CD4-positive, alpha-beta T cell (primary cell): ENCODE results near the gene HDAC7. TPM values are rescaled to one million over a fixed set of nuclear protein-coding genes. Genes with fewer than 3 reads are reported as not detected.

Source experiments
- ATAC-seq: fragments of 200-7000 bp; cut with Tn5 transposase; one replicate; pipeline ENCODE4 v1.10.0; 2022; ENCODE audit warnings: mild to moderate bottlenecking; ENCODE audit not compliant: poor library complexity
- CTCF ChIA-PET: fragments of 350-600 bp; sonication (Branson Sonifier 250); formaldehyde crosslinking; loops from one replicate; lab custom pipeline; 2021; ENCODE audit warnings: antibody characterized with exemption, inconsistent platforms; lab: Charles Lee
- POLR2A ChIA-PET: fragments of 350-600 bp; sonication (Branson Sonifier 250); formaldehyde crosslinking; loops from one replicate; lab custom pipeline; 2021; ENCODE audit warnings: antibody characterized with exemption, inconsistent platforms; lab: Charles Lee
- DNase-seq, 14 experiments: peaks; one replicate each; pipeline ENCODE4 v3.0.0-alpha.2; 2013 to 2020; ENCODE audit warnings: mixed read lengths in 2 of 14
- H3K27ac ChIP-seq, 2 donors: one replicate each; pipeline versions ENCODE4 v1.5.1 to v1.7.0; 2013; ENCODE audit warnings: low read length in 2 of 2, low read depth in 1 of 2, mild to moderate bottlenecking in 1 of 2
- H3K27me3 ChIP-seq, 2 experiments: 1 replicate in 1 of 2; 2 replicates in 1 of 2; pipeline versions ENCODE4 v1.6.1 to v1.7.0; 2013; ENCODE audit warnings: low read length in 2 of 2, control low read depth in 1 of 2, mild to moderate bottlenecking in 1 of 2, moderate library complexity in 1 of 2; ENCODE audit not compliant: insufficient read depth in 2 of 2, control insufficient read depth in 1 of 2
- H3K36me3 ChIP-seq: one replicate; pipeline ENCODE4 v1.6.1; 2013; ENCODE audit warnings: low read length, control low read depth; ENCODE audit not compliant: insufficient read depth
- H3K4me1 ChIP-seq: one replicate; pipeline ENCODE4 v1.6.1; 2013; ENCODE audit warnings: low read length, control low read depth; ENCODE audit not compliant: insufficient read depth
- H3K4me3 ChIP-seq: one replicate; pipeline ENCODE4 v1.5.1; 2013; ENCODE audit warnings: mild to moderate bottlenecking, low read length, moderate library complexity
- H3K9me3 ChIP-seq, 2 experiments: 1 replicate in 1 of 2; 2 replicates in 1 of 2; pipeline versions ENCODE4 v1.6.1 to v1.7.0; 2013; ENCODE audit warnings: low read length in 2 of 2, mild to moderate bottlenecking in 2 of 2, control low read depth in 1 of 2, moderate library complexity in 1 of 2; ENCODE audit not compliant: control insufficient read depth in 1 of 2, insufficient read depth in 1 of 2
- H3K27ac Mint-ChIP-seq: one replicate; pipeline ENCODE4 v1.8.0; 2020; ENCODE audit warnings: mixed read lengths
- H3K27me3 Mint-ChIP-seq: one replicate; pipeline ENCODE4 v1.8.0; 2021; ENCODE audit warnings: mixed read lengths
- H3K36me3 Mint-ChIP-seq: one replicate; pipeline ENCODE4 v1.8.0; 2021; ENCODE audit warnings: low read depth, mixed read lengths
- H3K4me1 Mint-ChIP-seq: one replicate; pipeline ENCODE4 v1.8.0; 2021; ENCODE audit warnings: low read depth, mixed read lengths
- H3K4me3 Mint-ChIP-seq: one replicate; pipeline ENCODE4 v1.8.0; 2020; ENCODE audit warnings: mild to moderate bottlenecking, mixed read lengths
- H3K9me3 Mint-ChIP-seq: one replicate; pipeline ENCODE4 v1.8.0; 2020; ENCODE audit warnings: mixed read lengths
- intact Hi-C, 2 experiments: fragments of 100-400 bp; cut with DNase I in 1 of 2; cut with micrococcal nuclease in 1 of 2; formaldehyde crosslinking; loops; one replicate each; pipeline versions ENCODE4 v1.15.1 to v1.9.0; 2023 to 2025; cut with DNase I, micrococcal nuclease
- total RNA-seq, 174 experiments: library from RNA in 2 of 174; stranded (reverse) in 2 of 174; gene quantifications; one replicate each; pipeline ENCODE4 v1.2.3 and lab custom pipeline; 2021 to 2026
- TF ChIP-seq, protein P1 (sequence below): fragments of 200-600 bp; IDR thresholded peaks from one replicate; pipeline ENCODE4 v1.8.0; 2022; ENCODE audit warnings: antibody characterized with exemption, mild to moderate bottlenecking

HDAC7 gene
- total RNA-seq, 2 experiments from 2014 or later = 116 to 122 TPM

DNA sequence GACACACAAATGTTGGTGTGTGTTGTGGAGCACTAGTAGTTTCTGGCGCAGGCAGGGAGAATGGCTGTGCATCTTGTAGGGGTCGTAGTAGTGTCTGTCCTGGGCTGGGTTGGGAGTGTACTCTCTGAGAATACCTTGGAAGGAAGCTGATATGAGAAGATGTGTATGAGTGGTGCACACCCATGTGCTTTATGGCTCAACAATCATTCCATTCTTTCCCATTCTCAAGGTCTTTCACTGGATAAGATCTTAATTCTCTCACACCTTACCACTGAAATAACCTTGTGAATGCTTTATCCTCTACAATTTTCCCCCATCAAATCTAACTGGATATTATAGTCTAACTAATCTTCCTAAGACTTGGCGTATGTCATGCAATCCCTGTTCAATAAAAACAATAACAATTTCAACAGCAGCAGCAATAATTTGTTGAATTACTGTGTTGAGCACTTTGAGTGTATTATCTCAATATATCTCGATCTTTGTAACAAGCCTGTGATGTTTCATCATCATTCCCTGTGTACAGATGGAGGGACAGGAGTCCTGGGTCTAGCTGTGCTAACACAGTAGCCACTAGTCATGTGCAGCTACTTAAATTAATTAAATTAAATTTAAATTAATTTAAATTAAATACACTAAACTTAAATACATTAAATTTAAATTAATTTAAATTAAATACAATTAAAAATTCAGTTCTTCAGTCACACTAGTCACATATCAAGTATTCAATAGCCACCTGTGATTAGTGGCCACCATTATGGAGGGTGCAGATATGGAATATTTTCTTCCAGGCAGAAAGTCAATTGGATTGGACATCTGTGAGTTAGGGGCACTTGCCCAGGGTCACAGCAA lies 50.2 kb downstream of the HDAC7 start:
- ChIA-PET POLR2A (interaction anchor here (1.7 kb wide), 1 partner anchor 28 kb away, joined by 4 read pairs; no protein-coding TSS in a partner anchor), CTCF (interaction anchor here (1.4 to 9.5 kb wide), 5 partner anchors 9 to 69 kb away, joined by 3 to 157 read pairs (median 5); no protein-coding TSS in a partner anchor)
- H3K4me1 ChIP-seq = peaks cover 24% of the 10 kb centered on the region
- Mint-ChIP-seq H3K9me3 (no peaks in the 10 kb centered on the region), H3K27ac (no peak overlapping the region), H3K4me3 (no peak overlapping the region), H3K4me1 (peaks cover 33% of the 10 kb centered on the region), H3K36me3 (no peaks in the 10 kb centered on the region), H3K27me3 (no peaks in the 10 kb centered on the region)
- ATAC-seq = no peak
- no peak for DNase-seq
- no peak overlapping the region for H3K27ac ChIP-seq
- intact Hi-C loops = loop anchor here in 1 of 2 experiments (5.0 kb wide), 1 partner anchor 117 kb away; no protein-coding TSS in a partner anchor
- TF ChIP-seq, protein P1, sequence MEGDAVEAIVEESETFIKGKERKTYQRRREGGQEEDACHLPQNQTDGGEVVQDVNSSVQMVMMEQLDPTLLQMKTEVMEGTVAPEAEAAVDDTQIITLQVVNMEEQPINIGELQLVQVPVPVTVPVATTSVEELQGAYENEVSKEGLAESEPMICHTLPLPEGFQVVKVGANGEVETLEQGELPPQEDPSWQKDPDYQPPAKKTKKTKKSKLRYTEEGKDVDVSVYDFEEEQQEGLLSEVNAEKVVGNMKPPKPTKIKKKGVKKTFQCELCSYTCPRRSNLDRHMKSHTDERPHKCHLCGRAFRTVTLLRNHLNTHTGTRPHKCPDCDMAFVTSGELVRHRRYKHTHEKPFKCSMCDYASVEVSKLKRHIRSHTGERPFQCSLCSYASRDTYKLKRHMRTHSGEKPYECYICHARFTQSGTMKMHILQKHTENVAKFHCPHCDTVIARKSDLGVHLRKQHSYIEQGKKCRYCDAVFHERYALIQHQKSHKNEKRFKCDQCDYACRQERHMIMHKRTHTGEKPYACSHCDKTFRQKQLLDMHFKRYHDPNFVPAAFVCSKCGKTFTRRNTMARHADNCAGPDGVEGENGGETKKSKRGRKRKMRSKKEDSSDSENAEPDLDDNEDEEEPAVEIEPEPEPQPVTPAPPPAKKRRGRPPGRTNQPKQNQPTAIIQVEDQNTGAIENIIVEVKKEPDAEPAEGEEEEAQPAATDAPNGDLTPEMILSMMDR = no peak
- H3K4me3 ChIP-seq = no peak overlapping the region
- H3K27me3 ChIP-seq = no peaks in the 10 kb centered on the region
- H3K36me3 ChIP-seq = no peaks in the 10 kb centered on the region
- H3K9me3 ChIP-seq = no peaks in the 10 kb centered on the region

DNA sequence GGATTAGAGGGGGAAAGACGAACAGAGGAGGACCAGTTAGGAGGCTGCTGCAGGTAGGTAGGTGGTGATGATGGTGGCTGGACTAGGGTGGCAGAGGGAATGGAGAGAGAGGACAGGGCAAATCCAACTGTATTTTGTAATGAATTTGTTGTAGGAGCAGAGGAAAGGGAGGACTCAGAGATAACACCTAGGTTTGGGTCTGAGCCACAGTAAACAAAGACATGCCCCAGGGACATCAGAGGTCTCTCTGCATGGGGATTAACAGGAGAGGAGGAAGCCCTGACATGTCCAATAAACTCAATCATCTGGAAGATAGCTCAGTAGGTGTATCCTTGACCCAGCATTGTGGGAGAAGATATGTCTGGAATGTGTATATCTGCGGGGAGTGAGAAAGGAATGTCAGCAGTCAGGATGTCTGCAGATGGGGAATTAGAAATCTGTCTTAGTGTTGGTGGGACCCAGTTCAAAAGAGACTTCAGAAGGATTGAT lies 51.3 kb downstream of the HDAC7 start:
- no peak overlapping the region for H3K27ac Mint-ChIP-seq
- H3K27me3 ChIP-seq = no peaks in the 10 kb centered on the region
- H3K4me1 ChIP-seq = peaks cover 16% of the 10 kb centered on the region
- CTCF ChIA-PET = interaction anchor here (1.6 to 9.5 kb wide), 5 partner anchors 10 to 70 kb away, joined by 5 to 157 read pairs (median 31); partner anchors contain the start of gene RAPGEF3
- H3K4me3 ChIP-seq = no peak overlapping the region
- no peaks in the 10 kb centered on the region for H3K36me3 ChIP-seq
- intact Hi-C loops = loop anchor here in 1 of 2 experiments (5.0 kb wide), 1 partner anchor 116 kb away; no protein-coding TSS in a partner anchor
- H3K27me3 Mint-ChIP-seq = no peaks in the 10 kb centered on the region
- no peaks in the 10 kb centered on the region for H3K36me3 Mint-ChIP-seq
- no peak overlapping the region for H3K27ac ChIP-seq
- ATAC-seq (no peak), DNase-seq (no peak)
- peaks cover 24% of the 10 kb centered on the region for H3K4me1 Mint-ChIP-seq
- POLR2A ChIA-PET = interaction anchor here (1.7 to 3.3 kb wide), 4 partner anchors 10 to 27 kb away, joined by 4 to 15 read pairs (median 8); partner anchors contain the start of gene RAPGEF3
- H3K9me3 Mint-ChIP-seq = no peaks in the 10 kb centered on the region
- H3K9me3 ChIP-seq = no peaks in the 10 kb centered on the region
- H3K4me3 Mint-ChIP-seq = no peak overlapping the region
- TF ChIP-seq, protein P1 = no peak

DNA sequence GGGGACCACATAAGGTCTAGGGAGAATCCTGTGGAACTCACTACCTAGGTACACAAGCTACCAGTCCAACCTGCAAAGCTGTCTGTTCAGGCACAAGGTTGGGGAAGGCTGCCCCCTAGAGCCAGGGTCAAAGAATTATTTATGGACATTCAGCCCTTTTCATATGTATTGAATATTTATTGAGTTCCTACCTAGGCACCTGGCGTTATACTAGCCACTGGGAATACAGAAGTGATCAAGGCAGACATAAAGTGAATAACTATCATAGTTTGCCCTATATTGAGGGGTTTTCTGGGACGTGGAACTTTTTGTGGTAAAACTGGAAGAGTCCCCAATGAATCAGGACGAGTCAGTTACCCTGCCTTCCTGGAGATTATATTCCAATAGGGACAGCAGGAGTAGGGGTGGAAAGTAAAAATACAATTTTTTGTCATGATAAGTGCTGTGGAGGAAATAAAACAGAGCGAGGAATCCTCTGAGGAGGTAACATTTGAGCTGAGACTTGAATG lies 52.4 kb downstream of the HDAC7 start:
- TF ChIP-seq, protein P1 = peak; percentile 31
- intact Hi-C loops = loop anchor here (1.0 to 5.0 kb wide), 4 partner anchors 22 to 115 kb away; no protein-coding TSS in a partner anchor
- no peaks in the 10 kb centered on the region for H3K36me3 Mint-ChIP-seq
- H3K27me3 Mint-ChIP-seq = no peaks in the 10 kb centered on the region
- no peaks in the 10 kb centered on the region for H3K9me3 Mint-ChIP-seq
- no peak overlapping the region for H3K4me3 Mint-ChIP-seq
- DNase-seq = peak; percentile 48 to 86 (median 67)
- no peak overlapping the region for H3K27ac Mint-ChIP-seq
- CTCF ChIA-PET = interaction anchor here (0.6 to 9.5 kb wide), 18 partner anchors 10 to 95 kb away, joined by 3 to 157 read pairs (median 4); partner anchors contain the start of gene RAPGEF3
- Histone ChIP-seq H3K27ac (no peak overlapping the region), H3K4me1 (peaks cover 9% of the 10 kb centered on the region), H3K27me3 (no peaks in the 10 kb centered on the region), H3K9me3 (no peaks in the 10 kb centered on the region), H3K36me3 (no peaks in the 10 kb centered on the region), H3K4me3 (no peak overlapping the region)
- POLR2A ChIA-PET = interaction anchor here (1.9 to 3.3 kb wide), 3 partner anchors 9 to 25 kb away, joined by 4 to 15 read pairs (median 11); partner anchors contain the start of gene RAPGEF3
- peak; percentile 80 for ATAC-seq
- H3K4me1 Mint-ChIP-seq = peaks cover 19% of the 10 kb centered on the region
